OCI-LY7 (cell line): Measurements from ENCODE around the gene ZFX. TPM values are rescaled to one million over a fixed set of nuclear protein-coding genes. Genes with fewer than 3 reads are reported as not detected.

Source experiments
- BruUV-seq: library from RNA; stranded (reverse); fragments of 400-500 nt; replicated peaks from 2 replicates; lab custom pipeline; 2021; lab: Mats Ljungman, UMichigan
- CTCF ChIA-PET: fragments of 300-600 bp; sonication (Branson Sonifier 250); formaldehyde crosslinking; loops from one replicate; lab custom pipeline; 2022; ENCODE audit warnings: antibody characterized with exemption; ENCODE audit not compliant: unreplicated experiment; lab: Charles Lee
- POLR2A ChIA-PET: fragments of 300-600 bp; sonication (Branson Sonifier 250); formaldehyde crosslinking; loops from one replicate; lab custom pipeline; 2022; ENCODE audit warnings: antibody characterized with exemption; lab: Charles Lee
- DNase-seq: peaks from one replicate; pipeline ENCODE4 v3.0.0-alpha.2; 2015; ENCODE audit warnings: low spot score
- H2AFZ ChIP-seq: fragments of 200-600 bp; sonication (generic), shearing (Covaris generic); 2 replicates; pipeline ENCODE4 v1.6.1; 2014; ENCODE audit warnings: mild to moderate bottlenecking, antibody characterized with exemption, low read length, moderate library complexity
- H3K27ac ChIP-seq: fragments of 200-600 bp; sonication (generic); 2 replicates; pipeline ENCODE4 v1.5.1; 2014; ENCODE audit warnings: mixed run types, low read depth, mild to moderate bottlenecking, moderate library complexity, low read length, inconsistent platforms; ENCODE audit not compliant: poor library complexity, severe bottlenecking
- H3K36me3 ChIP-seq: fragments of 200-600 bp; sonication (generic); 2 replicates; pipeline ENCODE4 v1.6.1; 2014; ENCODE audit warnings: mild to moderate bottlenecking, antibody characterized with exemption, low read length, moderate library complexity, mixed read lengths; ENCODE audit not compliant: insufficient read depth
- H3K4me1 ChIP-seq: fragments of 200-600 bp; sonication (generic); 2 replicates; pipeline ENCODE4 v1.5.1; 2014; ENCODE audit warnings: mild to moderate bottlenecking, low read length; ENCODE audit not compliant: insufficient read depth, poor library complexity, severe bottlenecking
- H3K4me2 ChIP-seq: fragments of 200-600 bp; sonication (generic); 2 replicates; pipeline ENCODE4 v1.6.1; 2014; ENCODE audit warnings: mild to moderate bottlenecking, low read length
- H3K4me3 ChIP-seq: fragments of 200-600 bp; sonication (generic); 2 replicates; pipeline ENCODE4 v1.5.1; 2014; ENCODE audit warnings: mild to moderate bottlenecking, low read depth, low read length; ENCODE audit not compliant: poor library complexity, severe bottlenecking
- H3K79me2 ChIP-seq: fragments of 200-600 bp; sonication (generic); 2 replicates; pipeline ENCODE4 v1.6.1; 2016; ENCODE audit warnings: low read depth, mild to moderate bottlenecking, low read length, moderate library complexity, mixed read lengths; ENCODE audit not compliant: insufficient read depth
- H3K9me2 ChIP-seq: fragments of 200-600 bp; sonication (generic); 2 replicates; pipeline ENCODE4 v1.6.1; 2016; ENCODE audit warnings: mild to moderate bottlenecking, low read length, mixed read lengths; ENCODE audit not compliant: insufficient read depth
- H3K9me3 ChIP-seq: fragments of 200-600 bp; sonication (generic); 2 replicates; pipeline ENCODE4 v1.6.1; 2014; ENCODE audit warnings: mild to moderate bottlenecking, mixed run types, low read length, mixed read lengths
- H4K20me1 ChIP-seq: fragments of 200-600 bp; sonication (generic); 2 replicates; pipeline ENCODE4 v1.6.1; 2014; ENCODE audit warnings: mild to moderate bottlenecking, antibody characterized with exemption, low read length, moderate library complexity, mixed read lengths; ENCODE audit not compliant: insufficient read depth
- CTCF ChIP-seq: fragments of 200-600 bp; sonication (generic); conservative IDR thresholded peaks from 2 replicates; pipeline ENCODE4 v1.5.1; 2014; ENCODE audit warnings: mild to moderate bottlenecking, antibody characterized with exemption, low read length, moderate library complexity, mixed read lengths
- EZH2phosphoT487 ChIP-seq: fragments of 200-600 bp; sonication (generic); IDR thresholded peaks from 2 replicates; pipeline ENCODE4 v1.6.1; 2018; ENCODE audit warnings: low read depth, borderline replicate concordance, mild to moderate bottlenecking, mixed run types, antibody characterized with exemption, low read length, moderate library complexity, mixed read lengths
- intact Hi-C: fragments of 100-400 bp; cut with micrococcal nuclease; formaldehyde crosslinking; loops from one replicate; pipeline ENCODE4 v1.10.0; 2022; ENCODE audit not compliant: unreplicated experiment
- total RNA-seq, 2 experiments: library from RNA; depleted of rRNA in 1 of 2; stranded (reverse); fragments of >200 nt in 1 of 2; shearing (Covaris generic) in 1 of 2; gene quantifications; 2 replicates each; pipeline ENCODE4 v1.2.3, GENCODE V29; 2014 to 2022

ZFX gene
- total RNA-seq, 2 experiments from 2014 or later, result 20.0 to 34.8 TPM

DNA sequence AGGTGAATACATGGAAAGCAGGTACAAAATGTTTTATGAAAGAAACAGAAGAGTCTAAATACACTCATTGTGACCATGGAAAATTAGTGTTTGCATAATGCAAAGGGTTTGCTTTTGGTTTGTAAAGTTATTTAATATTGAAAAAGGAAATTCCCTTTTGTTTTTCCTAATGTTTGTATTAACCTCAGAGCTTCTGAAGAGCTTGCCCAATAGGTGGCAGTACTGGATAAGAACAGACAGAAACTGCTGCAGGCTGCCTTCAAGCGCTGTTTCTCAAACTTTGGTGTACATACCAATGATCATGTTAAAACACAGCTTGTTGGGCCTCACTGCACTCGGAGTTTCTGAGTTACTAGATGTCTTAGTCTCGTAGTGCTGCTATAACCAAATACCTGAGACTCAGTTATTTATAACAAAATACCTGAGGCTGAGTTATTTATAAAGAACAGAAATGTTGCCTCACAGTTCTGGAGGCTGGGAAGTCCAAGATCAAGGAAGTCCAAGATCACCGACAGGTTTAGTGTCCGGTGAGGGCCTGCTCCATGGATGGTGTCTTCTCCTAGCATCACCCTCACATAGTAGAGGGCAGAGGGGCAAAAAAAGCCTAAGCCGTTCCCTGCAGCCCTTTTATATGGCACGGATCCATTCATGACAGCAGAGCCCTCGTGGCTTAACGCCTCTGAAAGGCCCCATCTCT lies 110.2 kb downstream of the ZFX start:
- CTCF ChIA-PET, result no interaction called here
- Histone ChIP-seq H3K9me2 (no peaks in the 10 kb centered on the region), H3K36me3 (no peaks in the 10 kb centered on the region), H3K79me2 (no peaks in the 10 kb centered on the region), H4K20me1 (no peaks in the 10 kb centered on the region), H3K4me1 (no peaks in the 10 kb centered on the region), H2AFZ (no peak overlapping the region), H3K4me2 (no peak overlapping the region), H3K4me3 (no peak overlapping the region), H3K9me3 (no peaks in the 10 kb centered on the region), H3K27ac (no peak overlapping the region)
- peak; percentile 49 for DNase-seq
- POLR2A ChIA-PET, result no interaction called here
- intact Hi-C loops, result no loop called here
- no TSS peak for BruUV-seq
- TF ChIP-seq EZH2phosphoT487 (no peak), CTCF (peak; percentile 78)

- Histone ChIP-seq H3K36me3 (no peaks in the 10 kb centered on the region), H3K79me2 (no peaks in the 10 kb centered on the region), H2AFZ (no peak overlapping the region), H3K9me3 (no peaks in the 10 kb centered on the region), H3K4me2 (no peak overlapping the region), H3K4me1 (no peaks in the 10 kb centered on the region), H3K4me3 (no peak overlapping the region), H3K27ac (no peak overlapping the region), H4K20me1 (no peaks in the 10 kb centered on the region), H3K9me2 (no peaks in the 10 kb centered on the region)
- DNase-seq, result no peak
- POLR2A ChIA-PET, result no interaction called here
- TF ChIP-seq CTCF (no peak), EZH2phosphoT487 (no peak)
- no TSS peak for BruUV-seq
- CTCF ChIA-PET, result no interaction called here
- intact Hi-C loops, result no loop called here
Observed at GRCh38 chrX:24260842-24261550, 111.5 kb downstream of the ZFX start.

- intact Hi-C loops, result no loop called here
- H3K9me3 ChIP-seq, result no peaks in the 10 kb centered on the region
Observed at GRCh38 chrX:24262309-24262708, 112.8 kb downstream of the ZFX start.

More at GRCh38 chrX:24262309-24262708, 112.8 kb downstream of the ZFX start:
- Histone ChIP-seq H3K4me1 (no peaks in the 10 kb centered on the region), H3K4me2 (no peak overlapping the region), H3K27ac (no peak overlapping the region), H4K20me1 (no peaks in the 10 kb centered on the region), H2AFZ (no peak overlapping the region), H3K36me3 (no peaks in the 10 kb centered on the region), H3K4me3 (no peak overlapping the region), H3K9me2 (no peaks in the 10 kb centered on the region), H3K79me2 (no peaks in the 10 kb centered on the region)
- ChIA-PET POLR2A (no interaction called here), CTCF (no interaction called here)
- no peak for TF ChIP-seq CTCF
- TF ChIP-seq EZH2phosphoT487, result no peak
- DNase-seq, result no peak
- BruUV-seq, result no TSS peak
